ENCODE measurements around the gene TRMT61A. TPM values are rescaled to one million over a fixed set of nuclear protein-coding genes. Genes with fewer than 3 reads are reported as not detected.

Gene TRMT61A
- total RNA-seq = 9.0 and 21.9 TPM in 2 replicates

- peak within 1 kb of the TSS; percentile 66 for H3K4me3 ChIP-seq (ENCODE audit: low read depth, low read length)
- DNase-seq (ENCODE audit: low read depth) = no peak
- no peak for TF ChIP-seq CTCF (conservative IDR thresholded peaks at IDR 0.05; ENCODE audit: low read depth, low read length)
Observed at GRCh38 chr14:103528587-103529382, at the start of gene TRMT61A. Gene TRMT61A, plus strand, starts transcription at chr14:103529196. Its CDS starts 783 bp downstream, at chr14:103529979.

- H3K4me3 ChIP-seq (ENCODE audit: low read depth, low read length) = no peak overlapping the region
- DNase-seq (ENCODE audit: low read depth) = no peak
- TF ChIP-seq CTCF (conservative IDR thresholded peaks at IDR 0.05; ENCODE audit: low read depth, low read length) = no peak
Observed at GRCh38 chr14:103480595-103480994, 48.4 kb upstream of the TRMT61A start.

- no peak for DNase-seq (ENCODE audit: low read depth)
- H3K4me3 ChIP-seq (ENCODE audit: low read depth, low read length) = no peak overlapping the region
- TF ChIP-seq CTCF (conservative IDR thresholded peaks at IDR 0.05; ENCODE audit: low read depth, low read length) = no peak
Observed at GRCh38 chr14:103483600-103483999, 45.4 kb upstream of the TRMT61A start.

DNA sequence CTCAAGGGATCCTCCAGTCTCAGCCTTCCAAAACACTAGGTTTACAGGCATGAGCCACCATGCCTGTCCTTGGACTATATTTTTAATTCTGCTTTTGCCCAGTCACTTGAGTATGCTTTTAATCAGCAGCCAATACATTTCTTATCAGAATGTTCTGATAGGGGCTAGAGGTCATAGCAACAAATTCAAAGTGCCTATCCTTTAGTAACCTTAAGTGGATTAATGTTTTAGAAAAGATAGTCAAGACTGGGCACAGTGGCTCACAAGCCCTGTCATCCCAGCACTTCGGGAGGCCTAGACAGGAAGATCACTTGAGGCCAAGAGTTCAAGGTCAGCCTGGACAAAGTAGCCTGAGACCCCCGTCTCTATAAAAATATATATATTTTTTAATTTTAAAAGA, 43.5 kb upstream of the TRMT61A start:
- TF ChIP-seq CTCF (conservative IDR thresholded peaks at IDR 0.05; ENCODE audit: low read depth, low read length) = no peak
- DNase-seq (ENCODE audit: low read depth) = no peak
- H3K4me3 ChIP-seq (ENCODE audit: low read depth, low read length) = no peak overlapping the region

GRCh38 chr14:103488071-103488470, 40.9 kb upstream of the TRMT61A start:
- no peak overlapping the region for H3K4me3 ChIP-seq (ENCODE audit: low read depth, low read length)
- DNase-seq (ENCODE audit: low read depth) = no peak
- no peak for TF ChIP-seq CTCF (conservative IDR thresholded peaks at IDR 0.05; ENCODE audit: low read depth, low read length)

DNA sequence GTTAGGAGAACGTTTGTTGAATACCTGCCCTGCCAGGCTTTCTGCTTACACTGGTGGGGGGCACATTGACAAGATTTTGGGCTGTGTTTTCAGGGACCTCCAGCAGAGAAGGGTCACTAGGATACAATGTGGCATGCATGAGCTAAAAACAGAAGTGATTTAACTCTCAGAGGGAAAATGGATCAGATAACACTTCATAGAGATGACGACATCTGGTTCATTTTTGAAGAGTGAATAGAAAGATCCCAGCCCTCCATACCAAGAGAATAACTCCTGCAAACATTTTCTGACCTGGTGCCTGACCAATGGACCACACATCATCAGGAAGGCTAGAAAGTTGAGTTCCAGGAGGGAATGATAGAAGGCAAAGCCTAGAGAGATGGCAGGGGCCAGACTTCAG, 40.0 kb upstream of the TRMT61A start:
- no peak for DNase-seq (ENCODE audit: low read depth)
- no peak for TF ChIP-seq CTCF (conservative IDR thresholded peaks at IDR 0.05; ENCODE audit: low read depth, low read length)
- H3K4me3 ChIP-seq (ENCODE audit: low read depth, low read length) = no peak overlapping the region

GRCh38 chr14:103489621-103490020, 39.4 kb upstream of the TRMT61A start:
- no peak for TF ChIP-seq CTCF (conservative IDR thresholded peaks at IDR 0.05; ENCODE audit: low read depth, low read length)
- H3K4me3 ChIP-seq (ENCODE audit: low read depth, low read length) = no peak overlapping the region
- no peak for DNase-seq (ENCODE audit: low read depth)

All from epithelial cell of proximal tubule (primary cell).